Activated CD4-positive, alpha-beta T cell treated with anti-CD3 and anti-CD28 coated beads for 48 hours (primary cell): ENCODE data around the gene H1-8.

Source experiments
- DNase-seq: peaks from one replicate; pipeline ENCODE4 v3.0.0-alpha.2; 2020

H1-8 gene

DNA sequence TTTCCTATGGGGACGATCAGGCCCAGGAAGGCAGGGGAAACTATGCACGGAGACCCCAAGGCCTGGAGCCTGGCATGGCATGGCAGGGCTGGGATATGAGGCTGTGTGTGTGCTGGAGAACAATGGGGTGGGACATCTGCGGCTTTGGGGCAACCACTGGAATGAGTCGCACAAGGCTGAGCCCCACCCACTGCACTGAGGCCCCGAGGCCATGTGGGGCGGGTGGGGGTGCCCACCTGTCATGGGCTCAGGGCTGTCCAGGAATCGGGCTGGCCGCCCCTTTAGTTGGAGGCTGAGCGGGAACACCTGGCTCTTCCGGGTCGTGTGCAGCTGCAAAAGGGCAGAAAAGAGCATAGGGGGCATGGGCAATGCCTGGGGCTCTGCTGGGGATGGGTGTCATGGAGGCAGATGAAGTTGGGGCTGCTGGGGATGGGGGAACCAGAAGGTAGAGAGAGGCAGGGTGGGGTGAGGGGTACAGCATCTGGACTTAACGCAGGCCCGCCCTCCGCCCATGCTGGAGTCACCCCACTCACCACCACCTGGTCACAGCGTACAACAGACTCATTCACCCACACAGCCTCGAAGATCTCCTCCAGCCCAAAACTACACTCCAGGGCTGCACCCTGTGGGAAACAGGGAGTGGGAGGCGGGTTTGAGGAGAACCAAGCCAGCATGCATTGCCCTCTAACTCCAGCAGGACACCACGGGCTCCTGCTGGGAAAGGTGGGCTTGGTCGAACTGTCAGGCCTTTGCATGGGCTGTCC is 32.4 kb downstream of the H1-8 start:
- DNase-seq: no peak

- DNase-seq: no peak
Observed at GRCh38 chr3:129575997-129576384, 33.0 kb downstream of the H1-8 start.

DNA sequence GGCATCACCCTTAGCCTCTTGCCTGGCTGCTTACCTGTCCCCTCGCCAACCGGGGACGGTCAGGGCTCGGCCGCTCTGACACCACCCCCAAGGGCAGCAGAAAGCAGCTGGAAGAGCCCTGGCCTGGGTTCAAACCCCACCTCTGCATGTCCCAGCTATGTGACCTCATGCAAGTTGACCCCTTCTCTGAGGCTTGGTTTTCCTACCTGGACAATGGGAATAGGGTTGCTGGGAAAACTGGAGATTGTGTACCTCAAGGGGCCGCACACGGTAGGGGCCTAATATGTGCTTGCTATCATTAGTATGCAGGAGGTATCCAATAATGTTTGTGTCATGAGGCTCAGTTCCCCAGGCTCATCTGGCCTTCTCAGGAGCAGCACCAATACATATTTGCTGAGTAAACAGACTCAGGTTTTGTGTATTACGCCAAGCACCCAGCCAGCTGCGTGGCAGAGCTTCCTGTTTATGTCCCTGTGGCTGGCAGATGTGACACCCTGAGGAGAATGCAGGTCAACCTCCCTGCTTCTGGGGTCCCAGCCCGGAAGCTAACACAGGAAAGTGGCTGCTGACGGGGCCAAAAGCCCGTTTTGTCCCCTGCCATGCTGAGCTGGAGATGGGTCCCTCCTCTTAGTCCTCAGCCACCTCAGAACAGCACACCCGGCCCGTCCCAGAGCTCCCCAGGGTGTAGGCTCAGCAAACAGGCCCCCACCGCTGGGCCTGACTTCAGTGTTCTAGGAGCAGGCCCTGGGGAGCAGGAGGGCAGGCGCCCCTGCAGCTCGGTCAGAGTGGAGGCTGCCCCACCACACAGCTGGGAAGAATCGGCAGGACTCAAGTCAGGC is 33.8 kb downstream of the H1-8 start:
- peak; percentile 31 for DNase-seq

DNA sequence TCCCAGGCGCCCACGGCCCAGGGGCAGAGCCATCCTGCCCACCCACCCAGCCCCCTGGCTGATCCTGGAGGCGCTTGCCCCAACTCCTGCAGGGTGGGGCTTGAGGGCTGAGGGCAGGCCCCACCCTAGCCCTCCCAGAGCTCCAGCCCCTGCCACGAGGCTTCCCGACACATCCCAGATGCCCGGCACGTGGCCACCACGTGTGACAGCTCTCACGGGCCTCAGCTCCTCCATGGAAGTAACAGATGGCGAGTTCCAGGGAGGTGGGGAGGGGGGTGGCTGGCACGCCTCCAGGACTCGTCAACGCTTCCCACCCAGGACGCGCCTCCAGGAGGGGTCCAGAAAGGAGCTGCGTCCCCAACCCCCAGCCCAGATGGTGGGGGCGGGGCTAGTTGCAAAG is 34.4 kb downstream of the H1-8 start:
- no peak for DNase-seq

GRCh38 chr3:129577925-129578786 is 35.2 kb downstream of the H1-8 start:
- DNase-seq: no peak

DNA sequence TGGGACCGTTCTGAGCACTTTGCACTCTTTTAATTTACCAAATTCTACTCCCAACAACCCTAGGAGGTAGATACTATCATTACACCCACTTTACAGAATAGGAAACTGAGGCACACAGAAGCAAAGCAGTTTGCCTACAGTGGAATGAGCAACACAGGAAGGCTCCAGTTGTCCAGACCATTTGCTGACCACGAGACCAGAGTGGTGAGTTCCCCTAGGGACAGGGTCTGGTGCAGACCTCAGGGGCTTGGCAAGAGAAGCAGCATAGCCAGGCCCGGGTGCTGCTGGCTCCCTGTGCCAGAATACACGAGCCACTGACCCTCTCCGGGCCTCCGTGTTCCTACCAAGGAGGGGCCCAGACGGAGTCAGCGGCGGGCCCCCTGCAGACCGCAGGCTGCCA is 37.0 kb downstream of the H1-8 start:
- DNase-seq: no peak

DNA sequence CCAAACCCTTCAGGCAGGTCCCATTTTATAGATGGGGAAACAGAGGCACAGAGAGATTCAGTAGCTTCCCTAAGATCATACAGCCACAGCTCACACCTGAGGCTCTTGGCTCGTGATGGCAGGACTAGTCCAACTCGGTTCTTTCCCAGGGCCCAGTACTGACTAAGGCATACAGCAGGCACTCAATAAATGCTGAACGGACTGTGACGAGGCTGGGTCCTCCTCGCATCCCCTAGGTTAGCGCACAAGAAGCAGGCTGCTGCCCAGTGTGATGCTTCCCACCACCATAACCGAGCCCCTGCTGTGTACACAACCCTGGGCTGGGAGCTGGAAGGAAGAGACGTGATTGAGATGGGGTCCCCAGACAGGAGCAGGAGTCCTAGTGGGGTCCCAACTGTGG is 38.6 kb downstream of the H1-8 start:
- no peak for DNase-seq

- no peak for DNase-seq
Observed at GRCh38 chr3:129582799-129583198, 39.8 kb downstream of the H1-8 start.

- DNase-seq: no peak
Observed at GRCh38 chr3:129583289-129583688, 40.3 kb downstream of the H1-8 start.

- DNase-seq: no peak
Observed at GRCh38 chr3:129584631-129585030, 41.7 kb downstream of the H1-8 start.

- no peak for DNase-seq
Observed at GRCh38 chr3:129585949-129586657, 43.1 kb downstream of the H1-8 start.

DNA sequence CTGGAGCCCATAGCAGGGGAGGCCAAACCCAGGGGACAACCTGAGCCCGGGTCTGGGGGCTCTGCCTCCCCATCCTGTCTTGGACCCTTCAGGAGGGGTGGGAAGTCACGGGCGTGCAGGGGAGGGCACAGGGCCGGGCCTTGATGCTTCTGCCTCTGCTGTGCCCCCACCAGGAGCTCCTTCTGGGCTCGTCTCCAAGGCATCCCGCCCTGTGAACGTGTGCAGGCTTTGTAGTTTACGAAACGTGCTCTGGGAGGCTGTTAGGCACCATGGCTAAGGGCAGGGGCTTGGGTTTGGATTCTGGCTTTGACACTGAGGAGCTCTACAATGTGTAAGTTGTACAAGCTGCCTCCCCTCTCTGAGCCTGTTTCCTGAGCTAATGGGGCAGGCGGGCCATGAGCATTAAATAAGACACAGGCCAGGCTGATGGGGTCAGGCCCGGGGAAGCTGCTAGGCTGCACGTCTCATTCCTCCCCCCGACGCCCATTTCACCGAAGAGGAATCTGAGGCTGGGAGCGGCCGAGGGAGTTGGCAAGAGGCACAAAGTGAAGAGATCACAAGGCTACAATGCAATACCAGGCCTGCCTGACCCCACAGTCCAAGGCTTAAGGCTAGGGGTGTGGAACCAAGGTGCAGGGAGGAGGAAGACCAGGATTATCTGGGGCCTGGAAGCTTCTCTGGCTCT is 43.9 kb downstream of the H1-8 start:
- DNase-seq: no peak

GRCh38 chr3:129587566-129588210 is 44.7 kb downstream of the H1-8 start:
- no peak for DNase-seq

GRCh38 chr3:129590215-129590614 is 47.2 kb downstream of the H1-8 start:
- DNase-seq: no peak

DNA sequence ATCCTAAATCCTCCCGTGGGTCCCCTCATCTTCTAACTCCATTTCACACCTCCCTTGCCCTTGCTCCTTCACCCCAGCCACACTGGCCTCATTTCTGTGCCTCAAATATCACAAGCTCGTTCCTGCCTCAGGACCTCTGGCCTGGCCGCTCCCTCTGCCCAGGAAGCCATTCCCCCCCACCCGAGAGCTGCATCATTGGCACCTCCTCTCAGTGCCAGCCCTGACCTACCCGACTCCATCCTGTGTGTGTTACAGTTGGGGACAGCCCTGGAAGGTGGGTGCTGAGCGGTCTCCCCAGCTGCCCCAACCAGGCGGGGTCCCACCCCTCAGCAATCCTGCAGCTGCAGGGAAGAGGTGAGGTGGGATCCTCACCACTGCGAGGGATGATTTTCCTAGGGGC is 49.0 kb downstream of the H1-8 start:
- DNase-seq: no peak

DNA sequence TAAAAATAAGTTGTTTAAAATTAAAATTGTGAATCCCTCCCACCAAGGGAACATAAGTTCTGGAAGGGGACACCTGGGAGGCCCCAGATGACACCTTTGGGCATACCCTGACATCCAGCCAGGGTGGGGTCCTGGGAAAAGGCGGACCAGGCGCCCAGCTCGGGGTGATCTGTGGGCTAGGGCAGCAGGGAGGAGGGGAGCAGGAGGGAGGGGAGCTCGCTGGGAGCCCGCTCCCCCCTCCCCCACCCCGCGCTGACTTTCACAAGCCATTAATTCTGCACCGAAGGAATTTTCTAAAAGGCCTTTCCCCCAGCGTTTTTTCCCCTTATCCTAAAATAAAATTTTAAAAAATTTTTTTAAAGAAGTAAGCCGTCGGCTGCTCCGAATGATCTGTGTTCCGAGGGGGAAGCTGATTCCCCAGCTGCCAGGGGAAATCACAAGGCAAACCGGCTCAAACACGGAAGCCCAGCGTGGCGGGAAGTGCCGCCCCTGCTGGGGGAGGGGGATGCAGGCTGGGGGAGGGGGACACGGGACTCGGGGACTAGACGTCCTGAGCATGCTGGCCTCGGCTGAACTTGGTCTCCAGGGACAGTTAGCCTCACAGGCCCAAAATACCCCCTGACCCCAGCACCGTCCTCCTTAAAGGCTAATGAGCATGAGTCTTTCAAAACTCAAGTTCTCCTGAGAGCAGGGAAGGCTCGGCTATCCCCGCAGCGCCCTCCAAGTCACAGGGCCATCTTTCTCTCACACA is 49.6 kb downstream of the H1-8 start:
- no peak for DNase-seq

DNA sequence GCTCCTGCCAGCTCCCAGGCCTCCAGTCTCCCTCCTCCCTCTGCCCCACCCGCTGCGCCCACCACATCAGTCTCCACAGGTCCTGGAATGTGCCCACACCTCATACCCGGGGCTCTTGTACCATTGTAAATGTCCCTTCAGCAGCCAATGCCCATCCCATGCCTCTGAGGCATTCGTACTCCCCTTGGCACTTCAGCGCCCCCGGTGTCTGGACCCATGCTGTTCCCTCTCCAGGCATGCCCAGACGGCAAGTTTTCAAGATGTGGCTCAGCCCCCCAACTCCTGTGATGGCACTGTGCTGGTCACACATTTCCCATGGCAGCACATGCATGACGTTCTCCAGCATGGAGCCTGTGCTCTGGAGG is 50.2 kb downstream of the H1-8 start:
- DNase-seq: no peak

- DNase-seq: peak; percentile 80
Observed at GRCh38 chr3:129593595-129594339, 50.8 kb downstream of the H1-8 start.

DNA sequence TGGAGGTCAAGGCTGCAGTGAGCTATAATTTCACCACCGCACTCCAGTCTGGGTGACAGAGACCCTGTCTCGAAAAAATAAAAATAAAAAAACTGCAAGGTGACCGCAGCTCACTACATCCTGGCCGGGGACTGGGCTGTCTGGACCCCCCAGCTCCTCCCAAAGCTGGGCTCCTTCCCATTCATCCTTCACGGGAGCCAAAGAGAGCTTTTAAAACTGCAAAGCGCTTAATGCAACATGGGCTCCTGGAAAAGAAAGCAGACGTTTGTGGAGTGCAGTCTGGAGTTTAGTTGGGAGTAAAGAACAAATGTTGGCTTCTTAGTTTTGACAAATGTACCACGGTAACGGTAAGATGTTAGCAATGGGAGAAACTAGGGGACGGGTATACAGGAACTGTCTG is 51.4 kb downstream of the H1-8 start:
- DNase-seq: no peak

DNA sequence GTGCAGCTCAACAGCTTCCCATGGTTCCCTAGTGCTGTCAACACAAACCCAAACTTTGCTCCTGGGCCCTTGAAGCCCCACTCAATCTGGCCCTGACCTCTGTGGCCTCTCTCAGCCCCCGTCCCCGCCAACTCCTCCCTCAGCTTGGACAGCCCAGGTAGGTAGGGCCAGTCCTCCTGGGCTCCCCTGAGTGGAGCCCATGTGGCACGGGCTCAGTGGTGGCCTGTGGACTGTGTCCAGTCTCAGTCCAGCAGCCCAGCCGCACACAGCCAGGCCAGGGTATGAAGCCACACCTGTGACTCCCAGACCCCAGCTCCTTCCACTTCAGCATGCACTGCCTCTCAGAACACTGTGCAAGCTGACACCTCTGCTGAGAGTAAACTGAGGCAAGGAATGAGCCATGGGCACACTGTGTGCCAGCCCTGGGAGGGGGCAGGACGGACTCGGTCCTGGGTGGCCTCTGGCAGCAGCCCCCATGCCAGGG is 52.0 kb downstream of the H1-8 start:
- no peak for DNase-seq
